ENCODE results near the gene EIF3A.

The EIF3A gene

GRCh38 chr10:119055472-119055871, 25.1 kb downstream of the EIF3A start:
- TF ChIP-seq CTCF (IDR thresholded peaks at IDR 0.05; ENCODE audit: insufficient read depth, low read length, missing control alignments) = no peak
- CTCF ChIA-PET = no interaction called here
- POLR2A ChIA-PET = no interaction called here
- no peak overlapping the region for H3K4me3 ChIP-seq (ENCODE audit: low read depth, low read length)
- no peak for DNase-seq (ENCODE audit: low read depth, low spot score)

DNA sequence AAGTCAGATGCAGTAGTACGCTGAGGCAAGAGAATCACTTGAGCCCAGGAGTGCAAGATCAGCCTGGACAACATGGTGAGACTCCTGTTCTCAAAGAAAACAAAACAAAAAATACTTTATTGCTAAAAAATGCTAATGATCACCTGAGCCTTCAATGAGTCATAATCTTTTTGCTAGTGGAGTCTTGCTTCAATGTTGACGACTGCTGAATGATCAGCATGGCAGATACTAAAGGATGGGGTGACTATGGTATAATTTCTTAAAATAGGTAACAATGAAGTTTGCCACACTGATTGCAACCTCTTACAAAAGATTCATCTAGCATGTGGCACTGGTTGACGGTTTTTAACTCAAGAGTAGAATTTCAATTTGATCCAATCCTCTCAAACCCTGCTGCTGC, 28.8 kb downstream of the EIF3A start:
- ChIA-PET POLR2A (no interaction called here), CTCF (no interaction called here)
- no peak overlapping the region for H3K4me3 ChIP-seq (ENCODE audit: low read depth, low read length)
- no peak for DNase-seq (ENCODE audit: low read depth, low spot score)
- TF ChIP-seq CTCF (IDR thresholded peaks at IDR 0.05; ENCODE audit: insufficient read depth, low read length, missing control alignments) = no peak

- POLR2A ChIA-PET = no interaction called here
- no peak overlapping the region for H3K4me3 ChIP-seq (ENCODE audit: low read depth, low read length)
- no peak for TF ChIP-seq CTCF (IDR thresholded peaks at IDR 0.05; ENCODE audit: insufficient read depth, low read length, missing control alignments)
- CTCF ChIA-PET = no interaction called here
- no peak for DNase-seq (ENCODE audit: low read depth, low spot score)
Observed at GRCh38 chr10:119049777-119050176, 30.8 kb downstream of the EIF3A start.

DNA sequence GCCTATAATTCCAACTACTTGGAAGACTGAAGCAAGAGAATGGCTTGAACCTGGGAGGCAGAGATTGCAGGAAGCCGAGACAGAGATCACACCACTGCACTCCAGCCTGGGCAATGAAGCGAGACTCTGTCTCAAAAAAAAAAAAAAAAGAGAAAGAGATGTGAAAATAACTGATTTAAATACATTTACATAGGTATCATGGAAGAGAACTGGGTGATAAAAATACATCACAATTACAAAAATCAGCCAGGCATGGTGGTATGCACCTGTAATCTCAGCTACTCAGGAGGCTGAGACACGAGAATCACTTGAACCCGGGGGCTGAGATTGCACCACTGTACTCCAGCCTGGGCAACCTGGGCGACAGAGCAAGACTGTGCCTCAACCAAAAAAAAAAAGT, 31.3 kb downstream of the EIF3A start:
- ChIA-PET CTCF (no interaction called here), POLR2A (no interaction called here)
- DNase-seq (ENCODE audit: low read depth, low spot score) = no peak
- no peak overlapping the region for H3K4me3 ChIP-seq (ENCODE audit: low read depth, low read length)
- TF ChIP-seq CTCF (IDR thresholded peaks at IDR 0.05; ENCODE audit: insufficient read depth, low read length, missing control alignments) = no peak

DNA sequence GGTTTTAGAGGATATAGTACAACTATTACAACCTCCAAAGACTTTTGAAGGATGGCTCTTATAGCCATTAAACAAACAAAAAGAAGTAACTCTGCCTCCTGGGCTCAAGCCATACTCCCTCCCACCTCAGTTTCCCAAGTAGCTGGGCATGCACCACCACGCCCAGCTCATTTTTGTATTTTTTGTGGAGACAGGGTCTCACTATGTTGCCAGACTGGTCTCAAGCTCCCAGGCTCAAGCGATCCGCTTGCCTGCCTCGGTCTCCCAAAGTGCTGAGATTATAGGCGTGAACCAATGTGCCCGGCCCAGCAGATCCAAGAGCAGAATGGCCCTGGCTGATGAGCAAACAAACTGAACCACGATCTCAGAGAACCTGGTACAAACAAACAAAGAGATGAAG, 35.1 kb downstream of the EIF3A start:
- ChIA-PET POLR2A (no interaction called here), CTCF (no interaction called here)
- no peak for DNase-seq (ENCODE audit: low read depth, low spot score)
- no peak overlapping the region for H3K4me3 ChIP-seq (ENCODE audit: low read depth, low read length)
- TF ChIP-seq CTCF (IDR thresholded peaks at IDR 0.05; ENCODE audit: insufficient read depth, low read length, missing control alignments) = no peak

GRCh38 chr10:119042169-119042568, 38.4 kb downstream of the EIF3A start:
- DNase-seq (ENCODE audit: low read depth, low spot score) = no peak
- ChIA-PET CTCF (no interaction called here), POLR2A (no interaction called here)
- TF ChIP-seq CTCF (IDR thresholded peaks at IDR 0.05; ENCODE audit: insufficient read depth, low read length, missing control alignments) = no peak
- no peak overlapping the region for H3K4me3 ChIP-seq (ENCODE audit: low read depth, low read length)

All from AG04449 (cell line).